HG02938 (cell line): ENCODE measurements around the gene PSMC1.
A peak's percentile ranks its signal among the peaks of the same experiment; 100 is the strongest.
"Not testable (repeated sequence)": the region's sequence is repeated elsewhere in the genome, so short reads cannot be mapped to it uniquely, and the experiment has no call there.

Source experiments
- ATAC-seq: cut with Tn5 transposase; IDR thresholded peaks from one replicate; pipeline ENCODE4 v1.9.1; 2021; ENCODE audit warnings: mild to moderate bottlenecking, moderate library complexity; ENCODE audit not compliant: unreplicated experiment

Gene PSMC1

DNA sequence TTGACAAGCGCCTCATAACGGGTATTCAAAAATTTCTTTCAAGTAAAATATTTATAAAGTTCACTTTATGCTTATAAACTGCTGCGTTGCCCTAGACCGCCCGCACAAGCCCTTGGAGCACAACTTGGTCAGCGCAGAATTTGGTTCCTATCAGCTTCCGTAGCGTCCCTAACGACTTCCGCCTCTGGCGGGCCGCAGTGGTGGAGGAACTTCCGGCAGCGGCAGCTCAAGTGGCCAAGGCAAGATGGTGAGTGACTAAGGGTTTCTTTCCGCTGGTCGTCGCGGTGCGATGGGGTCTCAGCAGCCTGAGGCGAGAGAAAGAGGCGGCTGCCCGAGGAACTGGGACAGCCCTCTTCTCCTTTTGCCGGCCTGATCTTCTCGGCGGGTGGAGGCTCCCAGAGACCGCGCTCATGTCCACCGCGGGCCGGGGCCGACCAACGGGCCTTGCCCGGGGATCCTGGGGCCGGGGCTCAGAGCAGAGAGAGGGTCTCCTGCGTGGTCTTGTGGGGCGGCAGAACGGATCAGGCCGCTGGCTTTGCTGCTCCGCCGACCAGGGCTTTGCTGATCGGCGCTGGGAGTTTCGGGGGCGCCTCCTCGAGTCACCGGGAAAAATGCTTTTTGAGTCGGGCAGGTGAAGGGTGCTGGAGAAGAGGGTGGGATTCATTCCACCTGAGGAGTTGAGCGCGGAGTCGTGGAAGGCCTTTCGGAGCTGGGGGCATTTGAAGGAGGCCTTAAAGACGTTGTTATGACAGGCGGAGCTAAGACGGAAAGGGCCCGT, at the start of gene PSMC1:
TSS of gene PSMC1 (plus strand) at position 200 of the 778 bp plus-strand sequence. CDS start at position 245, 45 bp downstream.
- peak; percentile 95 for ATAC-seq

GRCh38 chr14:90213099-90213748, 43.1 kb upstream of the PSMC1 start:
- no peak for ATAC-seq

DNA sequence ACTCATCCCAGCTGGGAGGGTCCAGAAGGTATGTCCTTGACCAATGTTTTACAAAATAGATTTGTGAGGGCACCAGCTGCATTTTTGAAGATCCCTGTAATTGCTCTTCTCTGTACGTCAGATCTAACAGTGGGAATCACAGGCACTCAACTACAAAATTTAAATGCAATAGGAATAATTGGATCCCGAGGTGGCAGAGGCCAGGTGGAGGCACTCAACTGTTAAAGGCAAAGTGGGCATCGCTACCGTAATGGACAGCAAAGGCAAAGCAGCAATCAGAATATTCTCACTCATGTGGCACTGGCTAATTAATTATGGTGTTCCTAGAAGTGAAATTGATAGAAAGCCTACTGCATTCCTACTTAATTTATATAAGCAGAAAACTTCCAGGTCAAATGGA, 27.9 kb upstream of the PSMC1 start:
- no peak for ATAC-seq

- not testable (repeated sequence) for ATAC-seq
Observed at GRCh38 chr14:90229942-90230341, 26.4 kb upstream of the PSMC1 start.

GRCh38 chr14:90235179-90235976, 21.0 kb upstream of the PSMC1 start:
- no peak for ATAC-seq

DNA sequence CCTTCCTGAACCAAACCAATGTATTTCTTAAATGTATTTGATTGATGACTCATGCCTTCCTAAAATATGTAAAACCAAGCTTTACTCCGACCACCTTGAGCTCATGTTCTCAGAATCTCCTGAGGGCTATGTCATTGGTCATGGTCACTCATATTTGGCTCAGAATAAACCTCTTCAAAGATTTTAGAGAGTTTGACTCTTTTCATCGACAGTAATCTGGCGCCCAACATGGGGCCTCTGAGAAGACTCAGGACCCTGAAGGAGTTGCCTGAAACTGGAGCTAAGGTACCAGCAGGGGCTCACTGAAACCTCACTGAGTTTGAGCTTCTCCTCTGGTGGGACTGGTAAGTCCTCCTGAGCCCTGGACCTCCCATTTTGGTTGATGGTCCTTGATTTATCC, 17.2 kb upstream of the PSMC1 start:
- no peak for ATAC-seq

DNA sequence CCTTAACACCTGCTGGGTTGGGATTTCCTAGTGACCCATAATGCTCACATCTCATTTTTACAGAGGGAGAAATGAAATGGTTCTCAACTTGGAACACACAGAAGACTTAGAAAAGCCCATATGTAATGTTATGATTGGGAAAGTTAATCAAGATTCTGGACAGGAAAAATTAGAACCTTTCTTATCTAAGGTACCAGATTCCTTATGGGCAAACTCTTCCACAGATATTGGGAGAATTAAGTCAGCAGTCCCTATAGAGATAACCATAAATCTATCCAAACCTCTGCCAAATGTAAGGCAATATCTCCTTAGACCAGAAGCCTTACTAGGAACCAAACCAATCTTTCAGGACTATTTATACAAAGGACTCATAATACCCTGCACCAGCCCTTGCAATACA, 13.9 kb upstream of the PSMC1 start:
- ATAC-seq, result no peak

GRCh38 chr14:90246936-90247335, 9.4 kb upstream of the PSMC1 start:
- no peak for ATAC-seq

DNA sequence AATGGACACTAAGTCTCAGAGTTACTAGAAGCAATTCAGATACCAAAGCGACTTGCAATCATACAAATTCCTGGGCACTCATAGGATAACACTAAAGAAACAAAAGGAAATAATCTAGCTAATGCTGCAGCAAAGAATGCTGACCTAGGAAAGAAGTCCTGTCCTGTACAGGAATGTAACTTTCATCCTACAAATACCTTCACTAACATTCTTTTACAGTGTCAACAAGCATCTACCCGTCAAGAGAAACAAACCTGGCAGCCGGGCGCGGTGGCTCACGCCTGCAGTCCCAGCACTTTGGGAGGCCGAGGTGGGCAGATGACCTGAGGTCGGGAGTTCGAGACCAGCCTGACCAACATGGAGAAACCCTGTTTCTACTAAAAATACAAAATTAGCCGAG, 8.9 kb upstream of the PSMC1 start:
- not testable (repeated sequence) for ATAC-seq

DNA sequence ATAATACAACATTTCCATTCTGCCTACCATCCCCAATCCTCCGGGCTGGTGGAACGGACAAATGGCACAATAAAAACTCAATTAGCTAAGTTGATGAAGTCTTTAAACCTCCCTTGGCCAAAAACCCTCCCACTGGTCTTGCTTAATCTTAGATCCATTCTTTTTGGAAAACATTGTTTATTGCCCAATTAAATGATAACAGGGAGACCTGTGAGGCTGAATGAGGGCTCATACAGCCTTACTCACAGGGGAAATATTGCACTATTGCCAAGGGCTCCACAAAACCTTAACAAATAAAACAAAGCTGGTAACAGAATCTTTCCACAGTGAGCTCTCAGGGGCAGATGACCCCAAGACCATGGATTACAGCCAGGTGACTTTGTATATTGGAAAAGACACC, 7.8 kb upstream of the PSMC1 start:
- no peak for ATAC-seq

GRCh38 chr14:90253826-90254225, 2.5 kb upstream of the PSMC1 start:
- no peak for ATAC-seq

DNA sequence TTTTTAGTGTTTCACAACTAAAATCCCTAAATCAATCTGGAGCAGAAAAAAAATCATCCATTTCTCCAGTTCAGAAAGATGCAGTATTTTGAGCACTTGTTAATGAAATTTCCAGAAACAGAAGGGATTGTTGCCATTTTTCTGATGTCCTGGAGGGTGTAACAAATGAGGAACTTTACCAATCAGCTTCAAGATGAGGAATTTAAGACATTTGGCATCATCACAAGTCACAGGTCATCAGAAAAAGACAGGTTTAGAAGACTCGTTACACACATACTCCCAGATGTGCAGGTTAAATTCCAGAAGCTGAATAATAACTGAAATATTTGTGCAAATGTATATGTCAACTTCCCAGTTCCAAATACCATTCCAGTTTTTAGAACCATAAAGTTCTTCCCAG, 482 bp upstream of the PSMC1 start:
- ATAC-seq, result no peak

DNA sequence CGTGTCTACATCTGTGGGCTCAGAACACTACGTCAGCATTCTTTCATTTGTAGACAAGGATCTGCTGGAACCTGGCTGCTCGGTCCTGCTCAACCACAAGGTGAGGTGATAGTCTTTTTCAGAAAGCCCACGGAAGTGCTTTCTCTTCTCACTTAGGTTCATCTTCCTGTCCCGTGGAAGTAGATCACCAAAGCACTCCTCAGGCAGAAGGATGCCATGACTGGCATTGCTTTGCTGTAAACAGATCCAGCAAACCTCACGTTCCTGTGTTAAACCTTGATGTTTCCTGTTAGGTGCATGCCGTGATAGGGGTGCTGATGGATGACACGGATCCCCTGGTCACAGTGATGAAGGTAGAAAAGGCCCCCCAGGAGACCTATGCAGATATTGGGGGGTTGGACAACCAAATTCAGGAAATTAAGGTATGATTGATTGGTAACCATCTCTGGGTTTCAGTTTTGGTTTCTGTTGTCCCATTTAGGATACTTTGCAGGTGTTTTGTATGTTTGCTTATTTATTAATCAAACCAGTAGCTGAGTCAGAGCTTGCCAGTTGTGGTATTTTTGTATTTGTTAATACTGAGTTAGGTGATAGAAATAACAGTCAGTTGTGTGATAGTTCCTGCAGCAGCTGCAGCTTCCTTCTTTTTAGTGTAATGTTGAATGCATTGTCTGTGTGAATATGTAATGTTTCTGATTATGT, 7.5 kb downstream of the PSMC1 start:
- peak; percentile 92 for ATAC-seq

DNA sequence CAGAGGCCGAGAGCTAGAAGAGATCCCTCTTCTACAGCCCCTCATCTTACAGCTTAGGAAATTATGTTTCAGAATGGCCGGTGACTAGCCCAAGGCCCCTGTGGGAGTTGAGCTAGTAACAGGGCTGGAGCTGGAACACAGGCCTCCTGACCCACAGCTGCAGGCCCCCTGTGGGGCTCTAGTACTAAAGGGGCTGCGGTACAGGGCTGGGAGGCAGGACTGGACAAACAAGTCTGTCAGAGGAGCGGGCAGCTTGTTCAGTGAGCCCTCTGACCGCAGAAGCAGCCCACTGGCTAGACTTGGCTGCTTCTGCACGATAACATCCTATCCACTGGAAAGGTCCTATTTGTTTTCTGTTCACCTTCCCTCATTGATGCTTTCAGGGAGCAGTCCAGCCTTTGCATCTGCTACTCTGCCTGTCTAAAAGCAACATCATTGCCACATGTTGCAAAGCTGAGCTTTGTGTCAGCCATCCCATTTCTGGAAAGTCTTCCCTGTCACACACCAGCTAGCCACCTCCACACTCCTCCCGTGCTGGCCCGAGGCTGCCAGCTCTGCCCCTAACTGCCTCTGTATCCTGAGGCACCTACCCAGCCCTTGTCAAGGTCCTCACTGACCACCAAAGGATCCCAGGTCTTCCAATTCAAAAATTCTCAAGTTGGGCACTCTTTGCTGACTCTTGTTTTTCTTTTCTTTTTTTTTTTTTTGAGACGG, 10.2 kb downstream of the PSMC1 start:
- ATAC-seq, result no peak

DNA sequence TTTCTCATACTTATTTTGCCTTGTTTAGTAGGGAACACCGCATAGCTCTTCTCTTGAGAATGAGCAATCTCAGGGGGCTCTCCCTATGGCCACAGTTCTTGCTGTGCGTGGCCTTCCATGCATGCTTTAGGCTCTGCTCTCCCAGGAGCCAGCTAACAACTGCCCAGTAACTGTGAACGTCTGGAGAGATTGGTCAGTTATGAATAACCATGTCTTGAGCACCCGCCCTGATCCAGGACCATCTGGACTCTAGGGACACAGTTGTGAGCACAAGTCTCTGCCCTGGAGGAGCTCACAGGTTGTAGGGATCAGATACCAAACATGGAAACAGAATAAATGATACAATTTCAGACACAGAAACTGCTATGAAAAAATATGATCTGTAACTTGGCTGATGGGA, 12.1 kb downstream of the PSMC1 start:
- ATAC-seq, result no peak

GRCh38 chr14:90272523-90272922, 16.2 kb downstream of the PSMC1 start:
- ATAC-seq, result no peak

DNA sequence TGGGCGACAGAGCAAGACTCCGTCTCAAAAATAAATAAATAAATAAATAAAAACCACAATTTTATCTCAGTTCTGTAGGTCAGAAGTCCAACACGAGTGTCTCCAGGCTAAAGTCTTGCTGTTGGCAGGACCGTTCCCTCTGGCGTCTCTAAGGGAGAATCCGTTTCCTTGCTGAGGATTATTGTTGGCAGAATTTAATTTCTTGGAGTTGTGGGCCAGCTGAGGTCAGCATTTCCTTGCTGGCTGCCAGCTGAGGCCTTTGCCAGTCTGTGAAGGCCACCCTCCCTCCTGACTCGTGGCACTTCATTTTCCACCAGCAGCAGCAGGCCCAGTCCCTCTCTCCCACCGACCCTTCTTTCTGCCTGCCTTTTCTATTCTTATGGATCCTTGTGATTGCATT, 17.2 kb downstream of the PSMC1 start:
- no peak for ATAC-seq

DNA sequence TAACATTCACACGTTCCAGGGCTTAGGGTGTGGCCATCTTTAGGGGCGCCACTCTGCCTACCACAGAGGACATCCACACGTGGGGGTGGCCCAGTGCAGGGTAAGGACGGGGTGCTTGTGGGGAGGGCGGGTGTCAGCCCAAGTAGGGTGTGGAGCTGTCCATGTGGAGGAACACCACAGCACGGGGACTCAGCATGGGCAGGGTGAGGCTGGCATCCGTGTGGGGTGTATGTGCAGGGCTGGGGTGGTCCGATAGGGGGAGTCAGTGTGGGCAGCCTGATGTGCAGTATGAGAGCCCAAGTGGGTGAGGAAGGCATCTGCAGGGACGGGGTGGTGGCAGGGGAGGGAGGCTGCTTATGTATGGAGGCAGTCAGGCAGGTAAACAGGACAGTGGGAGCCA, 17.7 kb downstream of the PSMC1 start:
- ATAC-seq, result no peak

DNA sequence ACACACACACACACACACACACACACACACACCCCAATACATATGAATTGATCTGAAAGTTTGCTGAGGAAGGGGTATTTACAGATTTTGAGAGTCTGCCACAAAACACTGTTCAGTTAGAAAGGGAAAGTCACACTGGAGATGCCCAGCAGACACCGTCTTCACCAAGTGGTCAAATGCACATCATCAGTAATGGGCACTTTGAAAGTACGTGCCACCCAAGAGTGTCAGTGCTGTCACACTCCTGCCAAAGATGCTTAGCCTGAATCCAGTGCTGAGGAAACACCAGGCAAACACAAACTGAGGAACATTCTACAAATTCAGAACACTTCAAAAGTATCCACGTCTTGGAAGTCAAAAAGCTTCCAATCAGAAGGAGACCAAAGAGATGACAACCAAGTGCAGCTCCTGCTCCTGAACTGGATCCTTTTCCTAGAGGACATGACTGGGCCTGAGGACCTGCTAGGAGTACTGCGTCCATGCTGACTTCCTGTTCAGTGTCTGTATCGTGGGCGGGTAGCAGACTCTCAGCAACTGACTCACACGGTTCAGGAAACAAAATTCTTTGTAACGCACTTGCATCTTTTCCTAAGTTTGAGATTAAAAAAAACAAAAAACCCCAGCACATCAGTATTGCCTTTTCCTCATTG, 18.6 kb downstream of the PSMC1 start:
- no peak for ATAC-seq

DNA sequence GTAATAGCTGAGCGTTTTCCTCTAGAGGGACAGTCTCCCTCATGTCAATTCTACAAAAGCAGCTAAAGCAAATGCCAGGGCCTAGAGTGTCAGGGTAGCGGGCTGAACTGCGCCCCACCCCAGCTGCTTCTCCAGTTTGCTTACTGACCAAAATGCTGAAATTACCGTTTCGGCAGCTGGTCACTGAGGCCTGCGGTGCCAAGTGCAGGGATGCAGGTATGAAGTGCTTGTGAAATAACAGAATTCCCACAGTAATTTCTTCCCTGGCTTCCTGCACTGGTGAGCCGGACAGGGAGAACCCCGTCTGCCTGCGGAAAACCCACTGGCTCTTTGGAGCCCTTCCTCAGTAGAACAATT, 19.1 kb downstream of the PSMC1 start:
- ATAC-seq, result no peak
